HG03342 (cell line): ENCODE data around the gene CREBZF.
"Not testable (repeated sequence)": the region's sequence is repeated elsewhere in the genome, so short reads cannot be mapped to it uniquely, and the experiment has no call there.

Source experiments
- ATAC-seq: cut with Tn5 transposase; IDR thresholded peaks from one replicate; pipeline ENCODE4 v1.9.1; 2021; ENCODE audit warnings: mild to moderate bottlenecking, moderate library complexity; ENCODE audit not compliant: unreplicated experiment

Gene CREBZF

GRCh38 chr11:85627332-85627997, 37.5 kb downstream of the CREBZF start, which contains the start of gene DLG2:
Gene DLG2, minus strand, starts transcription at chr11:85627344.
- ATAC-seq, result no peak

- ATAC-seq, result no peak
Observed at GRCh38 chr11:85626496-85626895, 38.4 kb downstream of the CREBZF start.

GRCh38 chr11:85620256-85620655, 44.7 kb downstream of the CREBZF start:
- ATAC-seq, result no peak

GRCh38 chr11:85619499-85619898, 45.4 kb downstream of the CREBZF start:
- no peak for ATAC-seq

- ATAC-seq, result not testable (repeated sequence)
Observed at GRCh38 chr11:85611643-85612042, 53.3 kb downstream of the CREBZF start.
